ENCODE measurements around the gene WDR31.

- no peak for TF ChIP-seq GATA2 (IDR thresholded peaks at IDR 0.05; ENCODE audit: low read depth, low read length)
- no peak for TF ChIP-seq GATA3 (IDR thresholded peaks at IDR 0.05; ENCODE audit: low read depth, low read length)
Measured at GRCh38 chr9:113352411-113352810, 12.3 kb upstream of the WDR31 start.
